Progenitor cell of endocrine pancreas (in vitro differentiated cells): ENCODE data around the gene PGAP2. TPM values are rescaled to one million over a fixed set of nuclear protein-coding genes. Genes with fewer than 3 reads are reported as not detected.
"Not testable (repeated sequence)": the region's sequence is repeated elsewhere in the genome, so short reads cannot be mapped to it uniquely, and the experiment has no call there.

Experiments used
- DNase-seq: peaks from one replicate; pipeline ENCODE4 v3.0.0; 2021; ENCODE audit warnings: low spot score; ENCODE audit not compliant: unreplicated experiment
- H3K27ac Mint-ChIP-seq: 2 replicates; pipeline ENCODE4 v1.8.0; 2021; ENCODE audit warnings: mild to moderate bottlenecking, moderate library complexity, mixed read lengths
- H3K27me3 Mint-ChIP-seq: 2 replicates; pipeline ENCODE4 v1.8.0; 2021; ENCODE audit warnings: mixed read lengths
- H3K36me3 Mint-ChIP-seq: 2 replicates; pipeline ENCODE4 v1.8.0; 2022; ENCODE audit warnings: mixed read lengths; ENCODE audit not compliant: insufficient read depth
- H3K4me1 Mint-ChIP-seq: 2 replicates; pipeline ENCODE4 v1.8.0; 2021; ENCODE audit warnings: low read depth, mixed read lengths
- H3K4me3 Mint-ChIP-seq: 2 replicates; pipeline ENCODE4 v1.8.0; 2021; ENCODE audit warnings: low read depth, mild to moderate bottlenecking, moderate library complexity, mixed read lengths
- H3K9me3 Mint-ChIP-seq: 2 replicates; pipeline ENCODE4 v1.8.0; 2021; ENCODE audit warnings: low read depth, mixed read lengths
- total RNA-seq: library from RNA; stranded (reverse); gene quantifications from 2 replicates; pipeline ENCODE4 v1.2.1, GENCODE V29; 2021
- TF ChIP-seq, protein P1 (sequence below): fragments of 200-600 bp; sonication (generic); IDR thresholded peaks from one replicate; pipeline ENCODE4 v1.5.0; 2021; ENCODE audit warnings: antibody characterized with exemption, mild to moderate bottlenecking; ENCODE audit not compliant: unreplicated experiment

Gene PGAP2
- total RNA-seq, 1 donor from 2014 or later, result 51.3 TPM

- H3K27me3 Mint-ChIP-seq, result no peaks in the 10 kb centered on the region
- no peak overlapping the region for H3K4me3 Mint-ChIP-seq
- no peak overlapping the region for H3K27ac Mint-ChIP-seq
- no peaks in the 10 kb centered on the region for H3K9me3 Mint-ChIP-seq
- TF ChIP-seq, protein P1, sequence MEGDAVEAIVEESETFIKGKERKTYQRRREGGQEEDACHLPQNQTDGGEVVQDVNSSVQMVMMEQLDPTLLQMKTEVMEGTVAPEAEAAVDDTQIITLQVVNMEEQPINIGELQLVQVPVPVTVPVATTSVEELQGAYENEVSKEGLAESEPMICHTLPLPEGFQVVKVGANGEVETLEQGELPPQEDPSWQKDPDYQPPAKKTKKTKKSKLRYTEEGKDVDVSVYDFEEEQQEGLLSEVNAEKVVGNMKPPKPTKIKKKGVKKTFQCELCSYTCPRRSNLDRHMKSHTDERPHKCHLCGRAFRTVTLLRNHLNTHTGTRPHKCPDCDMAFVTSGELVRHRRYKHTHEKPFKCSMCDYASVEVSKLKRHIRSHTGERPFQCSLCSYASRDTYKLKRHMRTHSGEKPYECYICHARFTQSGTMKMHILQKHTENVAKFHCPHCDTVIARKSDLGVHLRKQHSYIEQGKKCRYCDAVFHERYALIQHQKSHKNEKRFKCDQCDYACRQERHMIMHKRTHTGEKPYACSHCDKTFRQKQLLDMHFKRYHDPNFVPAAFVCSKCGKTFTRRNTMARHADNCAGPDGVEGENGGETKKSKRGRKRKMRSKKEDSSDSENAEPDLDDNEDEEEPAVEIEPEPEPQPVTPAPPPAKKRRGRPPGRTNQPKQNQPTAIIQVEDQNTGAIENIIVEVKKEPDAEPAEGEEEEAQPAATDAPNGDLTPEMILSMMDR, result no peak
- no peak for DNase-seq
- no peaks in the 10 kb centered on the region for H3K4me1 Mint-ChIP-seq
- H3K36me3 Mint-ChIP-seq, result peaks cover 23% of the 10 kb centered on the region
Observed at GRCh38 chr11:3775736-3776406, 32.5 kb upstream of the PGAP2 start.

- H3K27me3 Mint-ChIP-seq, result no peaks in the 10 kb centered on the region
Observed at GRCh38 chr11:3781423-3781822, 26.9 kb upstream of the PGAP2 start.

GRCh38 chr11:3782963-3783362 is 25.4 kb upstream of the PGAP2 start:
- Mint-ChIP-seq H3K27ac (peak overlapping the region; percentile 67), H3K4me1 (peaks cover 3% of the 10 kb centered on the region), H3K9me3 (no peaks in the 10 kb centered on the region), H3K36me3 (peaks cover 13% of the 10 kb centered on the region), H3K4me3 (no peak overlapping the region), H3K27me3 (no peaks in the 10 kb centered on the region)
- TF ChIP-seq, protein P1, result no peak
- no peak for DNase-seq

More at GRCh38 chr11:3781423-3781822, 26.9 kb upstream of the PGAP2 start:
- Mint-ChIP-seq H3K4me3 (no peak overlapping the region), H3K27ac (no peak overlapping the region), H3K9me3 (no peaks in the 10 kb centered on the region), H3K36me3 (peaks cover 17% of the 10 kb centered on the region), H3K4me1 (no peaks in the 10 kb centered on the region)
- TF ChIP-seq, protein P1, result no peak
- DNase-seq, result no peak

DNA sequence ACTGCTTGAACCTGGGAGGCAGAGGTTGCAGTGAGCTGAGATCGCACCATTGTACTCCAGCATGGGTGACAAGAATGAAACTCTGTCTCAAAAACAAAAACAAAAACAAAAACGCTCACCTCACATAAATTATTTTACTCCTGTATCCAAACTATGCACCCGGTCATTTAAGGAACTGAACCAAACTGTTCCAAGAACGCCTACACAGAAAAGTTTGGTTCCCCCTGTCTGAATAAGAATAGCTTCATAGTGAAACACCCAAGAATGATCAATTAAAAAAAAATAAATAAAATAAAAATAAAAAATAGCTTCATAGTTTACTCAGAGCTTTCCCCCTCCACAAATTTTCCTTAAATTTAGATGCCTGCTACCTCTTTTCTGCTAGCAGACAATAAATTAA is 24.7 kb upstream of the PGAP2 start:
- peaks cover 3% of the 10 kb centered on the region for H3K4me1 Mint-ChIP-seq
- H3K9me3 Mint-ChIP-seq, result no peaks in the 10 kb centered on the region
- no peaks in the 10 kb centered on the region for H3K27me3 Mint-ChIP-seq
- H3K27ac Mint-ChIP-seq, result no peak overlapping the region
- H3K36me3 Mint-ChIP-seq, result peaks cover 7% of the 10 kb centered on the region
- TF ChIP-seq, protein P1, result no peak
- no peak overlapping the region for H3K4me3 Mint-ChIP-seq
- no peak for DNase-seq

GRCh38 chr11:3786781-3787428 is 21.5 kb upstream of the PGAP2 start:
- TF ChIP-seq, protein P1, result no peak
- Mint-ChIP-seq H3K4me1 (peaks cover 3% of the 10 kb centered on the region), H3K4me3 (no peak overlapping the region), H3K27me3 (no peaks in the 10 kb centered on the region), H3K27ac (peak overlapping the region; percentile 56), H3K36me3 (peaks cover 3% of the 10 kb centered on the region), H3K9me3 (no peaks in the 10 kb centered on the region)
- no peak for DNase-seq

- not testable (repeated sequence) for H3K4me3 Mint-ChIP-seq
Observed at GRCh38 chr11:3794387-3794786, 14.0 kb upstream of the PGAP2 start.

More at GRCh38 chr11:3794387-3794786, 14.0 kb upstream of the PGAP2 start:
- peaks cover 20% of the 10 kb centered on the region for H3K4me1 Mint-ChIP-seq
- DNase-seq, H3K9me3 Mint-ChIP-seq, H3K27me3 Mint-ChIP-seq: not testable (repeated sequence)
- peaks cover 10% of the 10 kb centered on the region for H3K36me3 Mint-ChIP-seq
- peak overlapping the region; percentile 74 for H3K27ac Mint-ChIP-seq
